GM18907 (cell line): ENCODE measurements around the gene EPHB1.

Experiments
- ATAC-seq: cut with Tn5 transposase; IDR thresholded peaks from one replicate; pipeline ENCODE4 v1.9.1; 2021; ENCODE audit warnings: mild to moderate bottlenecking, moderate library complexity; ENCODE audit not compliant: unreplicated experiment

Gene EPHB1

DNA sequence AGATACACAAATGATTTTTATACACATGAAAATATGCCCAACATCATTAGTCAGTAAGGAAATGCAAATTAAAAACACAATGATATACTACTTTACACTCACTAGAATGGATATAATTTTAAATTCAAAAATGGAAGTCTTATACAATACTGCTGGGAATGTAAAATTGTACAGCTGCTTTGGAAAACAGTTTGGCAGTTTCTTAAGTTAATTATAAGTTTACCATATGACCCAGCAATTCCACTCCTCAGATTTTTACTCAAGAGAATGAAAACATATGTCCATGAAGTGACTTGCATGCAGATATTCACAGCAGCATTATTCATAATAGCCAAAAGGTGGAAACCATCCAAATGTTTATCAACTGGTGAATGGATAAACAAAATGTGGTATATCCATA lies 281.3 kb downstream of the EPHB1 start:
- ATAC-seq = no peak

DNA sequence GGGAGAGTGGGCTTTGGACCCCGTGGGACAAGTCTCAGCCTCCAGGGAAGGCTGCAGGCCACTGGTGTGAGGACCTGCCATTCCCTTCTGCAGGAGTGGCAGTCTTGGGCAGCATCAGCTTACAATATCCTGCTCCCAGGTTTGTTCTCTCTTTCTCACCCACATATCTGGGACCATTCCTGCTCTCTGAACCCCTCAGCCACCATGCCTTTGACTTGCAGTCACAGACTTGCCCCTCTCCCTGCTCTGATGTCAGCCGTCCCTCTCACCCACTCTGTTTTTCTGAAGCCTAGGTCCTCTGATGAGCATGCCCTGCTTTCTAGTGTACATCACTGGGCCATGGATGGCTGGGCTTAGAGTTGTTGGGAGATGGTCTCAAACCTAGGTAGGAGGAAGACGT lies 282.1 kb downstream of the EPHB1 start:
- no peak for ATAC-seq

DNA sequence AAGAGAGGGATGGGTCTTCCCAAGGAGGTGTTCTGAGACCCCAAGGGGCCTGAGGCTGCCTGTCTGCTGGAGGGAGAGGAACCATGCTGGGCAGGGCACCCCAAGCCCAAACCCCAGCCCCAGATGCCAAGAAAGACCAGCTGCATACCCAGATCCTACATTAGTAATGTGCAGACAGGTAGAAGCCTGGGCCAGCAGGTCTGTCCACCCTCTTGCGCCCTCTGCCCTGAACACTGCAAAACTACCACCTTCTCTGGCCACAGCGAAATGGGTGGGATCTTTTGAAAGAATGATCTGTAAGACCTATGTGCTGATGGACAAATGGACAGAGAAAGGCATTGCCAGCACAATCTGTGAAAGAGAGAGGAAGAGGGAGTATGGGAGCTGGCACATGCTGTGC lies 283.2 kb downstream of the EPHB1 start:
- no peak for ATAC-seq

DNA sequence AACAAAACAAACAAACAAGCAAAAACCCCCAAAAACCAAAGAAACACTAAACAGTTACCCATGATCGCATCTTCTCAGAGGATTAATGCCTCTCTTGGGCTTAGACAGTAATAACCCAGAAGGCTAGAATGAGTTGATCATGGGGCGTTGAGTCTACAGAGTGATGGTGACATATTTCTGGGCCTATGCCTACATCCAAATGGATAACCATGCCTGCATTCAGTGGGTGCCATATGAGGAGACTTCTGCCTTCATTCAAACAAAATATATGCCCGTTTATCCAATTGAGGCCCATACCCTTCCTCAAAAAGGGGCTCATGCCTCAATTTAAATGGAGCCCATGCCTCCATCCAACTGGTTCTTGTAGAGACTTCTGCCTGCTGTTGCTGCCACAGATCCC lies 284.0 kb downstream of the EPHB1 start:
- no peak for ATAC-seq

DNA sequence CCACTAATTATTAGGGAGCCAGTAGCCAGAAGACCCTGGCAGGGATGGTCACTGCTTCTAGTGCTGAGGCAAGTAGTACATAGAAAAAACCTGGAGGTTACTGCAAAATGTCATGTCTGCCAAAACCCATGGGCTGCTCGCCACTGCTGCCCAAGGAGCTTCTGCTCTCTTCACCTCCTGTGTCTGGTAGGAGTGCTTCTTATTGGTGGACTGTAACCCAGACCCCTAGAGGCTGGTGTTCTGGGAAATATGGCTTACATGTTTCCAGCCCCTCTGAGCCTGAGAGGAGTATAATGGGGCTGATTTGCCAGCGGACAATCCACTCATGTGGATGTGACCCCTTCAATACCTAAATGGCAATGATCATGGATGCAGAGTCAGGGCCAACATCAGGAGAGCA lies 286.4 kb downstream of the EPHB1 start:
- ATAC-seq = no peak

DNA sequence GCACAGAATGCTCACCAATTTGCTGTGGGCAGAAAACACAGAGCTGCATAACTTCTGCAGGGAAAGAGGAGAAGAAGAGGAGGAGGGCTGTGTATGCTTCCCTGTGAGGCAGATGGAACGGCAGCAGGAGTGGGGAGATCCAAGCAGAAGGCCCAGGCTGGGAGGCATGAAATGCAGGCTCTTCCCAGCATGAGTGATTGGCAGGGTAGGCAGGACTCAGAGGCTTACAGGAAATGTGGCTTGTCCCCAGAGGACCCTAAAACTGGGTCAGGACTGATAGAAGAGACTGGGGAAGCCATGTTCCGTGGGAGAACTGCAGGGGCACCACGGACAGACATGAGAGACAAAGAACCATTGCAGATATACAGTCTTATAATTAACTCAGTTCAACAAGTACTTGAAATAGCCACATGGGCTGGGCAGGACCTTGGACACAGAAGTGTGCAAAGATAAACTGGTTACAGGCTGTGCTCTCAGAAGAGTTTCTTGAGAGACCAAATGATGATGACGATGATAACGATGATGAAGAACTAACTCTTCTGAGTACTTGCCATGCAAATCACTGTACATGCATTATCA lies 286.9 kb downstream of the EPHB1 start:
- no peak for ATAC-seq

DNA sequence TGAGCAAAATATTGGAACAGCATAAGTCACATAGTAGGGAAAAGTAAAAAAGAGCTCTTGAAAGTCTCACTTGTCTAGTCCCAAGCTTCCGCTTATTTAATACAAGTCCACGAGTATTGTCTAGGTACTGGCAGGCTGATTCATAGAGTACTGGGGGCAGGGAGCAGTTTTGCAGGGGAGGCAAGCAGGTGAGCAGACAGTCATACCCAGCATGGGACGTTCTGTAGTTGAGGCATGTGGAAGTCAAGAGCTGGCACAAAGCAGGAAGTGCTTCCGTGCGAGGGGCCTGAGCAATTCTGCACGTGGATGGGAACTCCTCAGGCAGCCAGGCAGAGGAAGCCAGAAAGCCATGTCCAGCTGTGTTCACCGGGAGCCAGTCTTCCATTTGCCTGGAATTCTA lies 287.6 kb downstream of the EPHB1 start:
- ATAC-seq = no peak

DNA sequence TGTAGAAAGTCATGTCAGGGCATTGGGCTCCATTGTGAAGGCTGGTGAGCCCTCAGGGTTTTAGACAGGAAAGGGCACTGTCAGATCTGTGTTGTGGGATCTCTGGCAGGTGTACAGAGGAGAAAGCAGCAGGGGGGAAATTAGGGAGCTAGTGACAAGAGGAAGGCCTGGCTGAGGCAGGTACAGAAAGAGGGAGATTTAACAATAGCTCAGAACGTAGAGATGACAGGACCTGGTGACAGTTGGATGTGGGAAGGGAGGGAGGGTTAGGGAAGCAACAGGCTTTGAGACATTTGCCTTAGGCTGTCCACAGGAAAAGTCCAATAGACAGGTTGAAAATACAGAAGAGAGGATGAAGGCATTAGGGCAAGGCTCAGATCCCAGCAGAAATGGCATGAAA lies 288.1 kb downstream of the EPHB1 start:
- ATAC-seq = no peak

DNA sequence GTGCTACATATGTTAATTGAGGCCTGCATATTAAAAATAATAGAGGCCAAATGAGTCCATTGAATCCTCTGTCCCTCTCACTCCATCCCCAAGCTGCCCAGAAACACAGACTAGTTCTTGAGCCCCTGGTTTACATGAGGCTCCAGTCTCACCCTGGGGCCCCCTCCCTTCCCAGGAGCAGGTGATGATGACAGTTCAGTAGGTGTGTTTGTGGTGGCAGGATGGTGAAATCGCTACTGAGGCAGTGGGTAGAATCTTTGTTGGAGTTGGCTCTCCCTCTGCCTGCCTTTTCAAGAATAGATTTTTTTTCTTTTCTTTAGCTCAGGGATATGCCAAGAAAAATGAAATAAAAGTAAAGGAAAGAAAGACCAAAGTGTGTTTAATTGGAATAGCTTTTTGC lies 288.7 kb downstream of the EPHB1 start:
- no peak for ATAC-seq

DNA sequence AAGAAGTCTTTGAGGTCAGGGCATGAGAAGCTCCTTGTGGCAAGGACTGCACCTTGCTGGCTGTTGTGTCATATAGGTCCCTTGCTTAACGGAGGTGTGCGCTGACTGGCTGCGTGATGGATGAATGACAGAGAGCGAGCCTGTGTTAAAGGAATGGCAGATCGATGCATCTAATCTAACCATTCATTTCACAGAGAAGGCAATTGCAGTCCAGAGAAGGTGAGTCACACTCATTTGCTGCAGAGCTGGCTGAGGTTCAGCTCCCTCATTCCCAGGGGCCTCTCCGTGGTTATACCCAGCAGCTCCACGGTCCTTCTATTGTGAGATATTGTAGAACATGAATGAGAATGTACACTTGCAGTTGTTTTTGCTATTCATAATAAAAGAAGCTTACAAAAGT lies 289.3 kb downstream of the EPHB1 start:
- ATAC-seq = no peak

DNA sequence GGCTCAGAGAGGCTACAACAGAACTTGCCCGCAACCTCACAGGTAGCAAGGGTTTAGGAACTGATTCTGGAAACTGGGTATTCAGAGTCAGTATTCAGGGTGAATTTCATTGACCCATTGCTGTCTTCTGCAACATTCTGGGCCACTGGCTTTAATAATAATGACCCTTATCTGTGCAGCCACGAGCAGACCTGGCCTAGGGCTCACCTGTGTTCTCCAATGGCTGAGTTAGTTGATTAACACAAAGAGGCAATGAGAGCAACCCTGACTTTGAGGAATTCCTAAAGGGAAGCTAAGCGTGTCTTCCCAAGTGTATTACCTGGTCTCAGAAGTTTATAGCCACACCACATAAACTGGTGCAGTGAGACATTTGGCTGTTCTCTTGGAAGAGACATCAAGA lies 289.9 kb downstream of the EPHB1 start:
- ATAC-seq = no peak

DNA sequence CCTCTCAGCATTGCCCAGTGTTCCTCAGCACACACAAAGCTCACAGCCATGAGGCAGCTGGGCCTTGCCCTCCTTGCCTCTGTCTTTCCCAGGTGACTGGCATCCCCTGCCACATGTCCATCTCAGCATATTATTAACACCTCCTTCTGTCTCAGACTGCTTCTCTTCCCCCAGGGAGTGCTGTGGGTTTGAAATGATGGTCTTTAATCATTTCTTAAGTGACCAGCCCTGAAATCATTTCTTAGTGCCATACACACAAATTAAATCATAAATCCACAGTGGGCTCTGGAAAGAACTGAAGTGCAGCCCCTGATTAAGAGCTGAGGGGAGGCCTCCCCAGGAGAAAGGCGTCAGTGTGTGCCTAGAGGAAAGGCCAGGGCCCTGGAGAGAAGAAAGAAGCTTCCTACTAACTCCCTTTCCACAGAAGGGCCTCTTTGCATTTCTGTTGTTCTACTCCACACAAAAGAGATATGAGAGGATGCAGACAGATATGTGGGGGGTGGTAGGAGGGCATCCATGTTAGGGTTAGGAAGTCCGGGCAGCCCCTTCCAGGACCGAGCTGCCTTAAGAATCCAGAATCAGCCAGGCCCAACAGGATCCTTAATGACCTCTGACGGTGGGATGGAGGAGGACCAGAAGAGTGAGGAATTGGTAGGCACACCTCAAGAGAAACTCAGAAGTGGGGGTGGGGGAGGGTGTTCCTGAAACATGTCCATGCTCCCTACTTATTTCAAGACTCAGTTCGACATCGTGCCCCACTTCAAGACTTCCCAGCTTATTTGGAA lies 290.8 kb downstream of the EPHB1 start:
- ATAC-seq = no peak

DNA sequence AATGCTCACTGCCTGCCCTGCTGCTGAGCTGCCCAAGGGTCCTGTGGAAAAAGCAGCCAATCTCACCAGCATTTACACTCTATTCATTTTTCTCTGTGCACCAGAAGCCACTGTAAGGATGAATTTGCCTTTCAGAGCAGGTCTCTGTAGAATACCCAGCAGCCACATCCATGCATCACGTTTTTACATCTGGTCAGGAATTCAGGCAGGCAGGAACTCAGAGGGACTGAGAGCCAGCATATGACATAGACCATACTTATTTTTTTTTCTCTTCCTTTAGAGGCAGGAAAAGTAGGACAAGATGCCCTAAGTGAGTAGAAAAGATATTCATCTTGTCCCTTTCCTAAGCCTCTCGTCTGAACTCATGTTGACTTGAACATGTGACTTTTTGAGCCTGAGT lies 292.7 kb downstream of the EPHB1 start:
- no peak for ATAC-seq

DNA sequence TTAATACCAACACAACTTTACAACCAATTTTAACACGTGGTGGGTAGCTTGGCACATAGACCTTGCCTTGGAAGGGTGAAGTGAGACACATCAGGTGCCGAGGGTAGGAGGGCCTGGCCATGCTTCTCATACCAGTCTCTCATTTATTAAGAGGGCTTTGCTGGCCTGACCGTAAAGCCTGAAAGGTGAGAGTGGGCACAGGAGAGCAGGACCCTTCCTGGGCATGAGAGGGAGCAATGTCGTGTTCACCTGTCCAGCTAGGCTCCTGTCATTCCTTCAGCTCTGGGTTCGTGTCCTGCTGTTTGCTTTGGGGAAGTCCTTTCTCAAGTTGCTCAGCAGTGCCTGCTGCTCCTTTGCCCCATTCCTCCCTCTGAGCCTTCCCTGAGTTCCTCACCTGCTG lies 294.4 kb downstream of the EPHB1 start:
- ATAC-seq = no peak

DNA sequence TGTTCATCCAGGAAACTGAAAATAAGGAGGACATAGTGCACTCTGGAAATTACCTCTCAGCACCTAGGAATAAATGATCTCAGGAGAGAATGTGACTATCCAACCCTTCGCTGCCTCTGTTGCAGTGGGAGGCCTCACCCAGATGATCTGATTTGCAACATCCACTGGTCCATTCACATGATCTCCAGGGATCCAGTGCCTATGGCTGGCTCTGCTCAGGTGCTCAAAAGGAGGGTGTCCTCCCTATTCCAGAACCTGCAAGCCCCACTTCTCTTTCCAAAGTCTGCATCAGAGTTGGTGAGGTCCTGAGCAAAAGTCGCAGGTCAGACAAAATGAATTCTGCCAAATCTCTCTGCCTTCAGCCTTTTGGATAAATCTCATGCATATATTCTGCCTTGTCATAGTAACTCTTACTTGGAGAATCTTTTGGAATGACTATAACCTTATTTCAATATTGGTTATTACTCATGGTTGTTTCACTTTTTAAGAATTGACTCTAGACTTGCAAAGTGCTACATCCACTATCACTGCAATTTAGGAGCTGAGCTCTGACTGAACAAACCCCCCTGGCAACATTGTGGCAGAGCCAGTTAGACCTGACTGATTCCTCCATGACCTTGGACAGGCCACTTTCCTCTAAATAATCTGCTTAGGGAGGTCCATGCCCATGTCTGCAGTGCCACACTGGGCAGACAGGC lies 295.1 kb downstream of the EPHB1 start:
- no peak for ATAC-seq

DNA sequence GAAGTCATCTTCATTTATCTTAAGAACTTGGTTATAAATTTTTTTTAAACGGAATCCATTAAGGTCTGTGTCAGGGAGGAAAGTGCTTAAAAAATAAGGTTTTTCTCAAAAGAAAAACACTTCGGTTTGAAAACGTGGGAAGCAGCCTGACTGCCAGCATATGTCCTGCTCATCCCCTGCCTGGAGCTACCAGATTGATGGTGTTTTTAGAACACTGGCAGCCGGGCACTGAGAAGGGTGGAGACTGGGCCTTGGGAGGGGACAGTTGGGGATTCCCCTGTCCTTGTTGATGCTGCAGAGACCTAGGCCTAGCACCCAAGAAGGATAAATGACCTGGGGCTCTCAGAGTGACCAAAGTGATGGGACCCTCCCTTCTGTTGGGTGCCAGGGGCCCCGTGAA lies 296.9 kb downstream of the EPHB1 start:
- ATAC-seq = no peak

DNA sequence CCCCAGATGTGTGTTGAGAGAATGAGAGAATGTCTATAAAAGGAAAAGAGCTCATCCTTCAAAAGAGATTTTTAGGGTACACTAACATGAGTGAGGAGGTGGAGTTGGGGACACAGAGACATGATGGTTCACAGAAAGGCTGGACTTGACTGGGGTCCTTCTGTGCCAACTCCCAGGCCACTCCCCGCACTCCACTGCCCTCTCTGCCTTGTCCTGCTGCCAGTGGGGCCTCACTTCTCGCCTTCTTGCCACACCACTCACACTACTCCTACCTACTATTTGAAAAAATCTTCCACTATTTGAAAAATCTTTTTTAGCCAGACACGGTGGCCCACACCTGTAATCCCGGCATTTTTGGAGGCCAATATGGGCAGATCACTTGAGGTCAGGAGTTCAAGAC lies 298.1 kb downstream of the EPHB1 start:
- no peak for ATAC-seq

DNA sequence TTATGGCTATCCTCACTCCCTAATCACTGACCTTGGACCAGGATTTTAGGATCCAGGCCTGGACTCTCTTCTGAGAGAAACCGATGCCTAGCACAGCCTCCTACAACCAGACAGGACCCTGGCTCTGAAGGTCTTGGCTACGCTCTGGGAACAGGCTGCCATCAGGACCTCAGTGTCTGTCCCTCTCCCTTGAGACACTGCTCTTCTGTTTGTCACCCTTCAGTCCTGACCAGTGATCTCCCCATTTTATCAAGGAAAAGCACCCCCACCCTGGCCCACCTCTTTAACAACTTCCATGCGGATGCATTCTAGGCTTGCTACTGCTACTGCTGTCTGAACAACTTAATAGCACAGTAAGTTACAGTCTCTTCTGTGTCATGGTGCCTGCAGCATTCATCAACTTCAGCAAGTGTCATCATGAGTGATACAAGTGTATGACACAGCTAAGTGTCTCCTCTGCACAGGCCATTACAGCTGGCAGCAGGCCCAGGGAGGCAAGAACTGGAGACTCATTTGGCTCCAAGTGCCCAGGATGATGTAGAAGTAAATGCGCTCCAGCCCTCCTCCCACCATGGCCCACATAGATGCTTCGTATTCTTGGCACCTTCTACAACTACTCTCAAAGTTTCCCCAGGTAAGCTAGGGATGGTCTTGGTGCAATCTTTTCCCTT lies 302.4 kb downstream of the EPHB1 start:
- no peak for ATAC-seq

DNA sequence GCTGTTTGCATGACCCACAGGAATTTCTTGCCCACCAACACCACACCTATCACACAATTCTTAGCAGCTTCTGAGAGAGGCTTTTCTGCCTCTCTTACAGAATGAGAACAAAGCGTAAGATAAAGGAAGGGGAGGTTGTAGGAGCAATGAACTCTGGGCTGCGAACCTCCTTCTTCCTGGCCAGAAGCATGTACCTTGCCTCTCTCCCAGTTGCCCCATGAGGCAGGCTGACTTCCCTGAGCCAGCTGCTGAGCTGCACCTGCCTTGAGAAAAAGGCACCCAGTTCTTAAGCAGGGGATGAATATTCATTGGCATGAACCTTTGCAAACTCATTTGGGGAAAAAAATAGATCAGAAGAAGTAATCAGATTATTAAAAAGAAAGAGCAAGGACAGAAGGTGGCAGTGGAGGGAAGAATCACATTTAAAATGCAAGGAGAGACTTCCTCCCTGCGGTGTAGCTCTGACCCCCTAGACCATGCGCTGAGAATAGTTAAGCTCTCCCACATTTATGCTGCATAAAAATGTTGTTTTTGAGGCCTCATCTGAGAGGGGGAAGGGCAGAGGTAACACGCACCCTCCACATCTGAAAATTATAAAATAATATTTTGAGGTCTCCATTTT lies 304.8 kb downstream of the EPHB1 start:
- ATAC-seq = no peak

DNA sequence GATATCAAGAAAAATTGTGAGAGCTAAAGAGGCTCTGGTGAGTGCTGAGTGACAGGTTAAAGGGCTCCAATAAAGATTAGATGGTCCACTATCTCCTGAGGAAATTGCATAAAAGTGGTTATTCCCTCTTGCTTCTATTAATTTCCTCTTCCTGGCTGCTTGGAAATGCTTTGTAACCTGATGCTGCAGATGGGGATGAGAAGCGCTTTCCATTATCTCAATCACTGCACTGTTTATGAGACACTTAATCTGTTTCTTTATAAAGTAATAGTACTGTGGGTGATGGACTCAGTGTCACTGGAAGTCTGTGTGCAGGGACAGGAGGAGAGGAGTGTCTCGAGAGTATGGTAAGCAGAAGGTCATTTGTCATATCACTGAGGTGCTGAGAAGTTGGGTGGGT lies 305.3 kb downstream of the EPHB1 start:
- no peak for ATAC-seq

DNA sequence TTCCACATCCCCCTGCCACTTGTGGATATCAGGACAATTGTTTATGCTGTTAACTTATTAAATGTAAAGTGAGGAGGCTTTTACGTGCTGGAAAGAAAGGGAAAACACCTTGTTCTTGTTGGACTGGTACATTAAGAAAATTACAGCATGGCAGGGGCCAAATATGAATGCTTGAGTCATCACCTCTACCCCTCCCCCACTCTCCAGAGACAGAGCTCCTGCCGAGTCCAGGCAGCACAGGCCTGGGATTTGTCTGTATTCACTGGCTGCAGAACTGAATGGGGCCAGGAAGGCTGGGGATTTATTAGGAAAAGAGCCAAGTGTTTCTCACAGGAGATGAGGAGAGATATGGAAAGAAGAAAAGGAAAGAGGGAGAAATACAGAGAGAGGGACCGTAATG lies 308.9 kb downstream of the EPHB1 start:
- no peak for ATAC-seq
